K562 (cell line): ENCODE measurements around the gene HADHB. TPM values are rescaled to one million over a fixed set of nuclear protein-coding genes. Genes with fewer than 3 reads are reported as not detected.

ENCODE experiments used
- ARNT ChIP-seq, 2 experiments: fragments of 450-650 bp; IDR thresholded peaks; 2 replicates each; pipeline ENCODE4 v1.6.1; 2016; ENCODE audit warnings: mild to moderate bottlenecking in 1 of 2
- CBFB ChIP-seq: sonication (generic); formaldehyde crosslinking; IDR thresholded peaks from 2 replicates; pipeline ENCODE4 v1.4.0; 2020; ENCODE audit warnings: mild to moderate bottlenecking, missing genetic modification reagents
- CREM ChIP-seq: IDR thresholded peaks from 2 replicates; pipeline ENCODE4 v1.6.1; 2014; ENCODE audit warnings: antibody characterized with exemption, low read depth
- DACH1 ChIP-seq: fragments of 450-650 bp; IDR thresholded peaks from 2 replicates; pipeline ENCODE4 v1.6.1; 2018; ENCODE audit not compliant: partially characterized antibody
- E2F4 ChIP-seq: sonication (generic); formaldehyde crosslinking; IDR thresholded peaks from 2 replicates; pipeline ENCODE4 v1.8.0; 2022; ENCODE audit warnings: mild to moderate bottlenecking, low read depth, missing genetic modification reagents
- ETV5 ChIP-seq: sonication (generic); formaldehyde crosslinking; IDR thresholded peaks from 2 replicates; pipeline ENCODE4 v1.4.0; 2020; ENCODE audit warnings: low read depth, mild to moderate bottlenecking, missing genetic modification reagents
- FOXA1 ChIP-seq: fragments of 450-650 bp; IDR thresholded peaks from 2 replicates; pipeline ENCODE4 v1.6.1; 2016; ENCODE audit warnings: mild to moderate bottlenecking, borderline replicate concordance
- GABPB2 ChIP-seq: fragments of 250-450 bp; sonication (Bioruptor Pico); conservative IDR thresholded peaks from 2 replicates; pipeline ENCODE4 v1.5.1; 2021; ENCODE audit warnings: mild to moderate bottlenecking
- HINFP ChIP-seq: fragments of 450-650 bp; conservative IDR thresholded peaks from 2 replicates; pipeline ENCODE4 v1.6.1; 2016; ENCODE audit warnings: missing genetic modification characterization, low read depth, mild to moderate bottlenecking, control low read depth, missing compliant biosample characterization
- MECOM ChIP-seq: fragments of 250-450 bp; sonication (Bioruptor Pico); IDR thresholded peaks from 2 replicates; pipeline ENCODE4 v1.8.0; 2022; ENCODE audit warnings: inconsistent platforms
- MTA3 ChIP-seq: fragments of 450-650 bp; formaldehyde crosslinking; IDR thresholded peaks from 2 replicates; pipeline ENCODE4 v1.6.1; 2017; ENCODE audit warnings: mild to moderate bottlenecking, borderline replicate concordance
- PHTF2 ChIP-seq: fragments of 250-450 bp; sonication (Bioruptor Pico); IDR thresholded peaks from 2 replicates; pipeline ENCODE4 v1.5.0; 2021; ENCODE audit warnings: mild to moderate bottlenecking
- PTBP1 ChIP-seq: fragments of 200-400 bp; formaldehyde crosslinking; IDR thresholded peaks from 2 replicates; pipeline ENCODE4 v1.6.1; 2017; ENCODE audit warnings: low read depth, low read length
- SMAD2 ChIP-seq: fragments of 150-350 bp; IDR thresholded peaks from 2 replicates; pipeline ENCODE4 v1.6.1; 2014; ENCODE audit warnings: low read depth, mild to moderate bottlenecking, low read length
- THAP12 ChIP-seq: fragments of 250-450 bp; sonication (Bioruptor Pico); IDR thresholded peaks from 2 replicates; pipeline ENCODE4 v1.9.0; 2021; ENCODE audit warnings: mild to moderate bottlenecking, inconsistent platforms
- YY1 ChIP-seq, 3 experiments: IDR thresholded peaks; 2 replicates each; pipeline ENCODE4 v1.6.1; 2011; ENCODE audit warnings: low read length in 2 of 3, mild to moderate bottlenecking in 2 of 3, moderate library complexity in 2 of 3, borderline replicate concordance in 1 of 3, control low read depth in 1 of 3, low read depth in 1 of 3; ENCODE audit not compliant: insufficient read depth in 3 of 3, insufficient replicate concordance in 2 of 3, control insufficient read depth in 1 of 3, insufficient read length in 1 of 3; ENCODE audit errors: extremely low read depth in 1 of 3
- ZBTB49 ChIP-seq: sonication (generic); formaldehyde crosslinking; IDR thresholded peaks from 2 replicates; pipeline ENCODE4 v1.8.0; 2022; ENCODE audit warnings: missing genetic modification reagents, mild to moderate bottlenecking, borderline replicate concordance
- polyA plus RNA-seq, 8 experiments: library from polyadenylated mRNA; depleted of rRNA in 4 of 8; stranded (reverse) in 5 of 8; unstranded in 3 of 8; fragments of >200 nt; fragmentation: Nextera tagmentation in 2 of 8; fragmentation: Illumina TruSeq in 1 of 8; extraction: Ambion mirVana in 2 of 8; extraction: Trizol in 1 of 8; gene quantifications; 2 replicates each; pipeline versions ENCODE4 v1.2.1 to v1.2.3, GENCODE V29; 2011 to 2014; ENCODE audit warnings: inconsistent platforms in 1 of 8, missing spikeins in 1 of 8
- total RNA-seq, 7 experiments: library from RNA; depleted of rRNA in 6 of 7; stranded (reverse); fragments of >200 nt in 6 of 7; fragmentation: Illumina TruSeq in 2 of 7; extraction: Trizol in 2 of 7; gene quantifications; 2 replicates each; pipeline versions ENCODE4 v1.2.1 to v1.2.3, GENCODE V29; 2011 to 2021; ENCODE audit warnings: low replicate concordance in 1 of 7

HADHB gene
- total and polyA plus RNA-seq, 9 of the 15 experiments (the other 6 are each of a cell fraction or from before 2014, with no cell fraction given): 67.3 to 199 (median 100) TPM

GRCh38 chr2:26244309-26245230, at the start of gene HADHB, which contains the start of gene HADHA (continued):
- TF ChIP-seq SMAD2 (no peak), YY1 (IDR thresholded peaks at IDR 0.05; ENCODE audit: borderline replicate concordance in 1 of 3, control insufficient read depth in 1 of 3, extremely low read depth in 1 of 3, insufficient read depth in 3 of 3, insufficient read length in 1 of 3, insufficient replicate concordance in 2 of 3, low read depth in 1 of 3, low read length in 2 of 3) (peak; percentile 58 to 93 (median 85)), ETV5 (CRISPR knock-in tag) (peak; percentile 64), E2F4 (no peak), PHTF2 (no peak), PTBP1 (no peak), CREM (peak; percentile 42; the same call in 1 of the 2 replicates), FOXA1 (no peak), HINFP (tag) (no peak), ARNT (IDR thresholded peaks at IDR 0.05) (no peak), MTA3 (peak; percentile 68; the same call in 1 of the 2 replicates), ZBTB49 (CRISPR knock-in tag) (no peak), MECOM (CRISPR knock-in tag) (no peak), CBFB (no peak), GABPB2 (no peak), DACH1 (peak; percentile 96), THAP12 (CRISPR knock-in tag) (no peak)
